GM21515 (cell line): ENCODE results near the gene SULT1C3.
"Not testable (repeated sequence)": the region's sequence is repeated elsewhere in the genome, so short reads cannot be mapped to it uniquely, and the experiment has no call there.

Source experiments
- ATAC-seq: cut with Tn5 transposase; IDR thresholded peaks from one replicate; pipeline ENCODE4 v1.9.1; 2021; ENCODE audit not compliant: unreplicated experiment

SULT1C3 gene

GRCh38 chr2:108243566-108243965 is 3.8 kb downstream of the SULT1C3 start:
- no peak for ATAC-seq

GRCh38 chr2:108244667-108245414 is 5.1 kb downstream of the SULT1C3 start:
- no peak for ATAC-seq

GRCh38 chr2:108253106-108253505 is 13.3 kb downstream of the SULT1C3 start:
- ATAC-seq: no peak

- no peak for ATAC-seq
These were observed 18.1 kb downstream of the SULT1C3 start for GRCh38 chr2:108257757-108258331.

- no peak for ATAC-seq
These were observed 21.0 kb downstream of the SULT1C3 start for GRCh38 chr2:108260773-108261172.

- ATAC-seq: no peak
These were observed 22.3 kb downstream of the SULT1C3 start for GRCh38 chr2:108262036-108262435.

- ATAC-seq: no peak
These were observed 23.6 kb downstream of the SULT1C3 start for GRCh38 chr2:108263401-108263800.

GRCh38 chr2:108266218-108266617 is 26.4 kb downstream of the SULT1C3 start:
- ATAC-seq: no peak

- no peak for ATAC-seq
These were observed 27.3 kb downstream of the SULT1C3 start for GRCh38 chr2:108267101-108267500.

GRCh38 chr2:108268001-108268400 is 28.2 kb downstream of the SULT1C3 start:
- ATAC-seq: no peak

GRCh38 chr2:108270346-108270745 is 30.6 kb downstream of the SULT1C3 start:
- ATAC-seq: no peak

- no peak for ATAC-seq
These were observed 31.2 kb downstream of the SULT1C3 start for GRCh38 chr2:108270768-108271506.

- no peak for ATAC-seq
These were observed 32.0 kb downstream of the SULT1C3 start for GRCh38 chr2:108271691-108272253.

- ATAC-seq: no peak
These were observed 38.9 kb downstream of the SULT1C3 start for GRCh38 chr2:108278631-108279030.

GRCh38 chr2:108279468-108279867 is 39.7 kb downstream of the SULT1C3 start:
- no peak for ATAC-seq

GRCh38 chr2:108280466-108280865 is 40.7 kb downstream of the SULT1C3 start:
- ATAC-seq: no peak

GRCh38 chr2:108284566-108284965 is 44.8 kb downstream of the SULT1C3 start:
- not testable (repeated sequence) for ATAC-seq

GRCh38 chr2:108285616-108286015 is 45.8 kb downstream of the SULT1C3 start:
- ATAC-seq: no peak

GRCh38 chr2:108287169-108287568 is 47.4 kb downstream of the SULT1C3 start:
- no peak for ATAC-seq

- ATAC-seq: no peak
These were observed 48.9 kb downstream of the SULT1C3 start, which contains the start of gene SULT1C2 for GRCh38 chr2:108288534-108289106. Gene SULT1C2 (plus strand): TSS chr2:108288895. CDS start chr2:108293668, 4,773 bp downstream.

GRCh38 chr2:108293850-108294249 is 54.1 kb downstream of the SULT1C3 start:
- ATAC-seq: no peak
